Sigmoid colon (tissue), 7 donors: ENCODE measurements around the gene KLHL29. TPM values are rescaled to one million over a fixed set of nuclear protein-coding genes. Genes with fewer than 3 reads are reported as not detected.

Experiments
- DNase-seq: peaks from one replicate; pipeline ENCODE4 v3.0.0-alpha.2; 2019
- H3K27ac ChIP-seq, 4 donors: fragments of 200-600 bp; sonication (generic); one replicate each; pipeline ENCODE4 v1.5.1; 2016 to 2019; ENCODE audit warnings: mild to moderate bottlenecking in 1 of 4
- H3K27me3 ChIP-seq, 3 donors: fragments of 200-600 bp; sonication (generic); one replicate each; pipeline ENCODE4 v1.5.1; 2019; ENCODE audit warnings: mild to moderate bottlenecking in 1 of 3
- H3K36me3 ChIP-seq, 4 donors: fragments of 200-600 bp; sonication (generic); one replicate each; pipeline ENCODE4 v1.5.1; 2016 to 2019
- H3K4me1 ChIP-seq, 4 donors: fragments of 200-600 bp; sonication (generic); one replicate each; pipeline ENCODE4 v1.5.1; 2017 to 2019
- H3K4me3 ChIP-seq, 4 donors: fragments of 200-600 bp; sonication (generic); one replicate each; pipeline ENCODE4 v1.5.1; 2017 to 2019; ENCODE audit warnings: mild to moderate bottlenecking in 2 of 4, moderate library complexity in 1 of 4
- H3K9me3 ChIP-seq, 4 donors: fragments of 200-600 bp in 3 of 4; sonication (generic) in 3 of 4; one replicate each; pipeline versions ENCODE4 v1.5.1 to v1.6.1; 2013 to 2019
- CTCF ChIP-seq, 4 experiments: fragments of 450-650 bp in 3 of 4; fragments of 200-600 bp in 1 of 4; IDR thresholded peaks; one replicate each; pipeline ENCODE4 v1.5.1; 2016 to 2019; ENCODE audit warnings: antibody characterized with exemption in 4 of 4, mild to moderate bottlenecking in 3 of 4, moderate library complexity in 2 of 4
- EP300 ChIP-seq, 4 donors: sonication (generic); formaldehyde crosslinking; IDR thresholded peaks; one replicate each; pipeline ENCODE4 v1.6.1; 2017; ENCODE audit warnings: antibody characterized with exemption in 4 of 4
- POLR2A ChIP-seq, 2 donors: fragments of 450-650 bp; IDR thresholded peaks; one replicate each; pipeline ENCODE4 v1.6.1; 2016; ENCODE audit warnings: antibody characterized with exemption in 2 of 2, mild to moderate bottlenecking in 2 of 2, moderate library complexity in 2 of 2
- POLR2AphosphoS5 ChIP-seq, 4 donors: sonication (generic); formaldehyde crosslinking; IDR thresholded peaks; one replicate each; pipeline ENCODE4 v1.6.1; 2017; ENCODE audit warnings: antibody characterized with exemption in 4 of 4
- WGBS, 2 donors: extraction: QIAGEN DNeasy Blood & Tissue Kit; methylation state at CpG; one replicate each; pipeline ENCODE4 v1.1.7; 2013; 5-methylcytosine and 5-hydroxymethylcytosine counted together
- intact Hi-C: fragments of 100-400 bp; cut with DNase I; formaldehyde crosslinking; loops from one replicate; pipeline ENCODE4 v1.15.1; 2023
- polyA plus RNA-seq, 3 donors: library from polyadenylated mRNA; stranded (reverse); fragments of 200-250 nt; gene quantifications; one replicate each; pipeline ENCODE4 v1.2.3, GENCODE V29; 2013
- total RNA-seq, 4 donors: library from RNA; depleted of rRNA; stranded (reverse); fragments of >200 nt; gene quantifications; one replicate each; pipeline ENCODE4 v1.1.0, GENCODE V29; 2016
- donor health status: healthy with polysubstance abuse.
- donor health status: Bipolar disorder and iron deficiency.
- donor health status: healthy.

The KLHL29 gene
- total and polyA plus RNA-seq, 7 donors = 0.46 to 25.5 (median 6.3) TPM

- H3K9me3 ChIP-seq = no peaks in the 10 kb centered on the region
- WGBS, 2 donors = 97 to 98% methylated on average over 8 of the region's 8 CpGs
- intact Hi-C loops = no loop called here
- H3K27ac ChIP-seq = no peak overlapping the region
- DNase-seq = peak; percentile 49
- TF ChIP-seq POLR2AphosphoS5 (IDR thresholded peaks at IDR 0.05) = no peak
- TF ChIP-seq CTCF (IDR thresholded peaks at IDR 0.05) = no peak
- no peaks in the 10 kb centered on the region for H3K27me3 ChIP-seq
- H3K4me3 ChIP-seq = no peak overlapping the region
- peaks cover 0 to 15% (median 11%) of the 10 kb centered on the region in 4 donors for H3K4me1 ChIP-seq
- H3K36me3 ChIP-seq = peaks cover 0 to 48% (median 2%) of the 10 kb centered on the region in 4 donors
Observed at GRCh38 chr2:23709311-23709710, 324.3 kb downstream of the KLHL29 start.

GRCh38 chr2:23711979-23712755, 327.2 kb downstream of the KLHL29 start:
- WGBS, 2 donors = 87 to 88% methylated on average over 7 of the region's 7 CpGs
- Histone ChIP-seq H3K27me3 (no peaks in the 10 kb centered on the region), H3K4me1 (peaks cover 0 to 8% (median 6%) of the 10 kb centered on the region in 4 donors), H3K4me3 (no peak overlapping the region), H3K9me3 (no peaks in the 10 kb centered on the region), H3K36me3 (peaks cover 0 to 21% (median 2%) of the 10 kb centered on the region in 4 donors), H3K27ac (no peak overlapping the region)
- no peak for TF ChIP-seq CTCF (IDR thresholded peaks at IDR 0.05)
- TF ChIP-seq POLR2AphosphoS5 (IDR thresholded peaks at IDR 0.05) = no peak
- no peak for TF ChIP-seq EP300 (IDR thresholded peaks at IDR 0.05)
- TF ChIP-seq POLR2A (IDR thresholded peaks at IDR 0.05) = no peak
- DNase-seq = peak; percentile 66
- intact Hi-C loops = no loop called here

GRCh38 chr2:23712756-23713151, 327.8 kb downstream of the KLHL29 start:
- Histone ChIP-seq H3K9me3 (no peaks in the 10 kb centered on the region), H3K27me3 (no peaks in the 10 kb centered on the region), H3K36me3 (peaks cover 0 to 16% (median 2%) of the 10 kb centered on the region in 4 donors), H3K4me3 (no peak overlapping the region), H3K4me1 (peaks cover 0 to 2% (median under 1%) of the 10 kb centered on the region in 4 donors), H3K27ac (no peak overlapping the region)
- intact Hi-C loops = no loop called here
- TF ChIP-seq POLR2A (IDR thresholded peaks at IDR 0.05) (no peak), POLR2AphosphoS5 (IDR thresholded peaks at IDR 0.05) (no peak), EP300 (IDR thresholded peaks at IDR 0.05) (no peak), CTCF (IDR thresholded peaks at IDR 0.05) (no peak)
- peak; percentile 52 for DNase-seq
- 82 to 90% methylated on average over 2 of the region's 2 CpGs for whole genome bisulfite sequencing, 2 donors

- Histone ChIP-seq H3K4me1 (no peaks in the 10 kb centered on the region), H3K36me3 (peaks cover 0 to 10% (median 2%) of the 10 kb centered on the region in 4 donors), H3K27ac (no peak overlapping the region), H3K9me3 (no peaks in the 10 kb centered on the region), H3K4me3 (no peak overlapping the region), H3K27me3 (no peaks in the 10 kb centered on the region)
- intact Hi-C loops = no loop called here
- WGBS, 2 donors = 77 to 90% methylated on average over 5 of the region's 5 CpGs
- no peak for TF ChIP-seq EP300 (IDR thresholded peaks at IDR 0.05)
- no peak for TF ChIP-seq POLR2A (IDR thresholded peaks at IDR 0.05)
- TF ChIP-seq POLR2AphosphoS5 (IDR thresholded peaks at IDR 0.05) = no peak
- no peak for TF ChIP-seq CTCF (IDR thresholded peaks at IDR 0.05)
- no peak for DNase-seq
Observed at GRCh38 chr2:23713351-23713750, 328.4 kb downstream of the KLHL29 start.
